Stimulated activated CD4-positive, alpha-beta T cell treated with anti-CD3 and anti-CD28 coated beads, Interleukin-1b, Interleukin-23, amount 100 ng/mL, for 1 hour (primary cell): ENCODE data around the gene TINCR.

Source experiments
- DNase-seq, 2 donors: peaks; one replicate each; pipeline ENCODE4 v3.0.0-alpha.2; 2020; ENCODE audit warnings: low read depth in 2 of 2

The TINCR gene

GRCh38 chr19:5512715-5513114 is 55.0 kb downstream of the TINCR start:
- no peak for DNase-seq
